ENCODE measurements around the gene RASSF10. TPM values are rescaled to one million over a fixed set of nuclear protein-coding genes. Genes with fewer than 3 reads are reported as not detected.

RASSF10 gene
- total RNA-seq, 6 experiments from 2014 or later: not detected

GRCh38 chr11:12973528-12974181 is 35.5 kb upstream of the RASSF10 start:
- Mint-ChIP-seq H3K36me3 (ENCODE audit: low read depth) (no peaks in the 10 kb centered on the region), H3K27ac (no peak overlapping the region), H3K9me3 (no peaks in the 10 kb centered on the region), H3K4me1 (ENCODE audit: low read depth) (no peaks in the 10 kb centered on the region), H3K4me3 (no peak overlapping the region), H3K27me3 (ENCODE audit: insufficient read depth) (peaks cover 19% of the 10 kb centered on the region)
- no peak for TF ChIP-seq CTCF (IDR thresholded peaks at IDR 0.05)
- DNase-seq: no peak

- no peaks in the 10 kb centered on the region for H3K36me3 Mint-ChIP-seq (ENCODE audit: low read depth)
- TF ChIP-seq CTCF (IDR thresholded peaks at IDR 0.05): no peak
These were observed 33.9 kb upstream of the RASSF10 start for GRCh38 chr11:12975195-12975594.

GRCh38 chr11:12979928-12980689 is 29.0 kb upstream of the RASSF10 start:
- Mint-ChIP-seq H3K4me3 (no peak overlapping the region), H3K4me1 (ENCODE audit: low read depth) (no peaks in the 10 kb centered on the region), H3K36me3 (ENCODE audit: low read depth) (no peaks in the 10 kb centered on the region), H3K27me3 (ENCODE audit: insufficient read depth) (peaks cover 27% of the 10 kb centered on the region), H3K9me3 (no peaks in the 10 kb centered on the region), H3K27ac (no peak overlapping the region)
- no peak for TF ChIP-seq CTCF (IDR thresholded peaks at IDR 0.05)
- DNase-seq: no peak

More at GRCh38 chr11:12975195-12975594, 33.9 kb upstream of the RASSF10 start:
- Mint-ChIP-seq H3K9me3 (no peaks in the 10 kb centered on the region), H3K4me3 (no peak overlapping the region), H3K27me3 (ENCODE audit: insufficient read depth) (peaks cover 25% of the 10 kb centered on the region), H3K4me1 (ENCODE audit: low read depth) (no peaks in the 10 kb centered on the region), H3K27ac (no peak overlapping the region)
- DNase-seq: no peak

GRCh38 chr11:12981676-12982522 is 27.2 kb upstream of the RASSF10 start:
- TF ChIP-seq CTCF (IDR thresholded peaks at IDR 0.05): peak; percentile 19; the same call in 1 of the 2 replicates
- Mint-ChIP-seq H3K36me3 (ENCODE audit: low read depth) (no peaks in the 10 kb centered on the region), H3K4me1 (ENCODE audit: low read depth) (no peaks in the 10 kb centered on the region), H3K27ac (no peak overlapping the region), H3K4me3 (no peak overlapping the region), H3K9me3 (no peaks in the 10 kb centered on the region), H3K27me3 (ENCODE audit: insufficient read depth) (peaks cover 38% of the 10 kb centered on the region)
- peak; percentile 15 for DNase-seq

- H3K4me1 Mint-ChIP-seq (ENCODE audit: low read depth): no peaks in the 10 kb centered on the region
- H3K9me3 Mint-ChIP-seq: no peaks in the 10 kb centered on the region
- H3K4me3 Mint-ChIP-seq: no peak overlapping the region
- H3K36me3 Mint-ChIP-seq (ENCODE audit: low read depth): no peaks in the 10 kb centered on the region
- TF ChIP-seq CTCF (IDR thresholded peaks at IDR 0.05): no peak
- H3K27me3 Mint-ChIP-seq (ENCODE audit: insufficient read depth): peaks cover 38% of the 10 kb centered on the region
- no peak for DNase-seq
- H3K27ac Mint-ChIP-seq: no peak overlapping the region
These were observed 25.8 kb upstream of the RASSF10 start for GRCh38 chr11:12983336-12983735.
